HEK293 (cell line): ENCODE results near the gene MED13L.

Experiments used
- CTCF ChIA-PET: fragments of 350-600 bp; formaldehyde crosslinking; extraction: SDS; loops from one replicate; lab custom pipeline; 2021; ENCODE audit warnings: antibody characterized with exemption; lab: Yijun Ruan, JAX
- POLR2A ChIA-PET: fragments of 300-600 bp; formaldehyde crosslinking; extraction: SDS; loops from one replicate; lab custom pipeline; 2020; ENCODE audit warnings: antibody characterized with exemption, inconsistent platforms; lab: Yijun Ruan, JAX
- H3K27ac ChIP-seq: fragments of 200-500 bp; sonication (Bioruptor generic); 2 replicates; pipeline ENCODE4 v1.5.1; 2014; ENCODE audit warnings: low read depth, low read length, control low read depth, inconsistent platforms; ENCODE audit errors: extremely low read depth
- H3K36me3 ChIP-seq, 2 experiments: fragments of 200-500 bp in 1 of 2; sonication (Bioruptor generic) in 1 of 2; 1 replicate in 1 of 2; 2 replicates in 1 of 2; pipeline ENCODE4 v1.5.1; 2014 to 2017; ENCODE audit warnings: inconsistent platforms in 2 of 2, low read length in 2 of 2; ENCODE audit not compliant: control insufficient read depth in 2 of 2, insufficient read depth in 1 of 2
- H3K4me1 ChIP-seq: fragments of 200-500 bp; sonication (Bioruptor generic); 2 replicates; pipeline ENCODE4 v1.5.1; 2014; ENCODE audit warnings: mild to moderate bottlenecking, low read length, inconsistent platforms; ENCODE audit not compliant: control insufficient read depth, insufficient read depth
- H3K4me3 ChIP-seq: 2 replicates; pipeline ENCODE4 v1.5.1; 2011; ENCODE audit warnings: low read depth, mild to moderate bottlenecking, control low read depth, low read length, moderate library complexity
- H3K9me3 ChIP-seq: fragments of 200-500 bp; sonication (Bioruptor generic); 2 replicates; pipeline ENCODE4 v1.5.1; 2014; ENCODE audit warnings: low read depth, low read length, inconsistent platforms; ENCODE audit not compliant: control insufficient read depth, insufficient read depth
- GLI2 ChIP-seq: fragments of 450-650 bp; formaldehyde crosslinking; IDR thresholded peaks from 2 replicates; pipeline ENCODE4; 2017; ENCODE audit warnings: missing biosample characterization, missing genetic modification characterization, low read depth, borderline replicate concordance
- KLF17 ChIP-seq: fragments of 450-650 bp; formaldehyde crosslinking; IDR thresholded peaks from 2 replicates; pipeline ENCODE4 v1.5.1; 2016; ENCODE audit warnings: missing biosample characterization, missing genetic modification characterization
- PRDM1 ChIP-seq: fragments of 450-650 bp; formaldehyde crosslinking; IDR thresholded peaks from 2 replicates; pipeline ENCODE4; 2016; ENCODE audit warnings: missing biosample characterization, missing genetic modification characterization
- ZBTB10 ChIP-seq: fragments of 450-650 bp; formaldehyde crosslinking; IDR thresholded peaks from 2 replicates; pipeline ENCODE4 v1.5.1; 2016; ENCODE audit warnings: missing biosample characterization, missing genetic modification characterization
- ZBTB44 ChIP-seq: fragments of 450-650 bp; IDR thresholded peaks from 2 replicates; pipeline ENCODE4 v1.5.1; 2018; ENCODE audit warnings: missing biosample characterization, mild to moderate bottlenecking, missing genetic modification characterization
- ZFHX2 ChIP-seq: fragments of 450-650 bp; formaldehyde crosslinking; conservative IDR thresholded peaks from 2 replicates; pipeline ENCODE4 v1.5.1; 2016; ENCODE audit warnings: missing biosample characterization, missing genetic modification characterization
- ZFP3 ChIP-seq: fragments of 450-650 bp; formaldehyde crosslinking; IDR thresholded peaks from 2 replicates; pipeline ENCODE4 v1.5.1; 2016; ENCODE audit warnings: low read depth, missing biosample characterization, missing genetic modification characterization
- ZIC2 ChIP-seq: fragments of 450-650 bp; formaldehyde crosslinking; IDR thresholded peaks from 2 replicates; pipeline ENCODE4 v1.5.1; 2016; ENCODE audit warnings: missing biosample characterization, missing genetic modification characterization
- ZNF10 ChIP-seq: fragments of 450-650 bp; formaldehyde crosslinking; IDR thresholded peaks from 2 replicates; pipeline ENCODE4 v1.5.1; 2017; ENCODE audit warnings: missing biosample characterization, missing genetic modification characterization
- ZNF311 ChIP-seq: fragments of 450-650 bp; formaldehyde crosslinking; IDR thresholded peaks from 2 replicates; pipeline ENCODE4 v1.5.1; 2017; ENCODE audit warnings: missing biosample characterization, missing genetic modification characterization, borderline replicate concordance
- ZNF433 ChIP-seq: fragments of 450-650 bp; formaldehyde crosslinking; IDR thresholded peaks from 2 replicates; pipeline ENCODE4 v1.5.1; 2016; ENCODE audit warnings: missing biosample characterization, missing genetic modification characterization, low read depth
- ZNF530 ChIP-seq: fragments of 450-650 bp; formaldehyde crosslinking; IDR thresholded peaks from 2 replicates; pipeline ENCODE4 v1.5.1; 2016; ENCODE audit warnings: low read depth, missing biosample characterization, missing genetic modification characterization
- ZNF561 ChIP-seq: fragments of 450-650 bp; IDR thresholded peaks from 2 replicates; pipeline ENCODE4 v1.5.1; 2018; ENCODE audit warnings: missing biosample characterization, missing genetic modification characterization, borderline replicate concordance
- ZNF600 ChIP-seq: fragments of 450-650 bp; formaldehyde crosslinking; IDR thresholded peaks from 2 replicates; pipeline ENCODE4 v1.5.1; 2016; ENCODE audit warnings: missing biosample characterization, missing genetic modification characterization
- ZNF654 ChIP-seq: fragments of 450-650 bp; formaldehyde crosslinking; IDR thresholded peaks from 2 replicates; pipeline ENCODE4 v1.5.1; 2016; ENCODE audit warnings: low read depth, missing biosample characterization, missing genetic modification characterization
- ZNF707 ChIP-seq: fragments of 450-650 bp; formaldehyde crosslinking; IDR thresholded peaks from 2 replicates; pipeline ENCODE4 v1.5.1; 2016; ENCODE audit warnings: missing biosample characterization, missing genetic modification characterization
- ZNF830 ChIP-seq: fragments of 450-650 bp; IDR thresholded peaks from 2 replicates; pipeline ENCODE4 v1.5.0; 2018; ENCODE audit warnings: missing biosample characterization, missing genetic modification characterization, low read depth, mild to moderate bottlenecking, moderate library complexity

MED13L gene

DNA sequence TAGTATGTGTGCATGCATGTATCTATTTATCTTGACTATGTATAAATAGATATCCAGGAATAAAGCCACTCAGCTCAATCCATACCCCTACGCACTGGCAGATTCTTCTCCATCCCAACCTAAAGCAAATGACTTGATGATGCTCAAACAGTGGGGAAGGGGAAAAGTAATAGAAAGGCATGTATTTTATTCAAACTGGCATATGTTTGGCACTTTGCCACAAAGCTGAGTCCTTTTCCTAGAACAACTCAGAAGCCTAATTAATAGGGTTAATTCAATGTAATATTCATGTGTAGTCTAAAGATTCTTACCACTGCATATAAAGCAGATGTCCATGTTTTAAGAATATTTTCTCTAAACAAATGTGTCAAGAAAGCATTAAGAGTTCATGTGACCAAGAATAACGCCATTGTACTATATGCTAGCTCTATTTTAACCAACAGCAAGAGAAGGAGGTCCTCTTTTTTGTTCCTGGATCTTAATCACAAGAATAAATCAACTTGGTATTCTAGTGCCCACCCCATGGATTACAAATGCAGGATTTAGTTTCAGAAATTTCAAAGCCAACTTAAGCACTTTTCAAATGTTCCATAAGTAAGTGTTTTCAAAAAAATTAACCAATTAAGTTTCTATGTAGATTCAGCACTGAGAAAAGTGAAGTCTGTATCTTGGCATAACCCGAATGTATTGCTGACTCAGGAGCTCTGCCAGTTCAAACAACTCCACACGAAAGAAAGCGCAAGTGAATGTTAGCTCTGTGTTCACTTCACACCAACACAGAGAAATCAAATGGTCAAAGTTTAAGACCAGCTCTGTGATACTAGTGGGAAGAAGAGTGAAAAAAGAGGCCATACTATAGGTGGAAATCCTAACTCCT is 233.6 kb downstream of the MED13L start:
- ChIA-PET POLR2A (interaction anchor here (1.0 kb wide), 1 partner anchor 15 kb away, joined by 3 read pairs; no protein-coding TSS in a partner anchor), CTCF (interaction anchor here (0.6 kb wide), 1 partner anchor 566 kb away, joined by 4 read pairs; no protein-coding TSS in a partner anchor)
- Histone ChIP-seq H3K27ac (no peak overlapping the region), H3K36me3 (no peaks in the 10 kb centered on the region), H3K4me1 (peaks cover 10% of the 10 kb centered on the region), H3K4me3 (no peak overlapping the region), H3K9me3 (no peaks in the 10 kb centered on the region)
- no peak for TF ChIP-seq ZNF707 (tag by site-specific recombination)
- no peak for TF ChIP-seq ZNF311
- TF ChIP-seq ZBTB44: no peak
- TF ChIP-seq ZNF561 (tag by site-specific recombination): no peak
- no peak for TF ChIP-seq ZNF600 (tag by site-specific recombination)
- no peak for TF ChIP-seq GLI2 (tag by site-specific recombination)
- TF ChIP-seq ZIC2 (tag by site-specific recombination): no peak
- no peak for TF ChIP-seq ZFHX2
- TF ChIP-seq ZNF830: no peak
- no peak for TF ChIP-seq ZNF530 (tag by site-specific recombination)
- no peak for TF ChIP-seq ZBTB10 (tag by site-specific recombination)
- no peak for TF ChIP-seq KLF17 (tag by site-specific recombination)
- TF ChIP-seq ZNF654 (tag by site-specific recombination): no peak
- no peak for TF ChIP-seq ZNF10 (tag by site-specific recombination)
- no peak for TF ChIP-seq ZFP3 (tag by site-specific recombination)

DNA sequence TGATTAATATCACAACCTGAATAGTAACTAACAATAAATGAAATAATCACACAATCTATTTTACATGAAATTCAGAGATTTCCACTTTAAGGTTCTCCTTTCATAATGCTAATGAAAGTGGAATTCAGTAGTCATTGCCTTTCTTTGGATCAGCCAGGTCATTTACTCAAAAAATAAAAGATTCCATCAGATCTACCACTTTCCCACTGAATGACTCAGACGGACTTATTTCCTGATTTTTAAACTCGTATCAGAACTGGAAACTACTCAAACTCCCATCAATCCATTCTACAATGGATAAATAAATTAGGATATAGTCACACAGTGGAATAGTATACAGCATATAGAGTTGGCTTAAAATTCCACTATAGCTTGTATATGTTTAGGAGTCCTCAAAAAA is 237.1 kb downstream of the MED13L start:
- TF ChIP-seq PRDM1: 0 out of 2 replicates have a peak, but pooled peaks have one; percentile 20
- TF ChIP-seq ZNF433 (tag by site-specific recombination): no peak
- ChIA-PET POLR2A (no interaction called here), CTCF (no interaction called here)
- no peak overlapping the region for H3K27ac ChIP-seq
- H3K4me3 ChIP-seq: no peak overlapping the region
- H3K9me3 ChIP-seq: no peaks in the 10 kb centered on the region
- H3K36me3 ChIP-seq: no peaks in the 10 kb centered on the region
- H3K4me1 ChIP-seq: peaks cover 12% of the 10 kb centered on the region; the same call in 1 of the 2 replicates
